ENCODE data around the gene ACSF2.

The ACSF2 gene

GRCh38 chr17:50479522-50480141 lies 53.6 kb downstream of the ACSF2 start:
- peak; percentile 80 for DNase-seq

GRCh38 chr17:50480142-50480764 lies 54.2 kb downstream of the ACSF2 start:
- no peak for DNase-seq

- DNase-seq, result no peak
Observed at GRCh38 chr17:50480854-50481490, 55.0 kb downstream of the ACSF2 start.

- DNase-seq, result no peak
Observed at GRCh38 chr17:50481648-50482047, 55.6 kb downstream of the ACSF2 start.

GRCh38 chr17:50482110-50482509 lies 56.1 kb downstream of the ACSF2 start:
- DNase-seq, result no peak

GRCh38 chr17:50482516-50482915 lies 56.5 kb downstream of the ACSF2 start:
- DNase-seq, result peak; percentile 62

- no peak for DNase-seq
Observed at GRCh38 chr17:50483266-50483665, 57.2 kb downstream of the ACSF2 start.

GRCh38 chr17:50484386-50485155 lies 58.6 kb downstream of the ACSF2 start:
- no peak for DNase-seq

GRCh38 chr17:50487213-50488096 lies 61.4 kb downstream of the ACSF2 start:
- DNase-seq, result no peak

- no peak for DNase-seq
Observed at GRCh38 chr17:50488880-50489279, 62.9 kb downstream of the ACSF2 start.

- DNase-seq, result no peak
Observed at GRCh38 chr17:50491505-50491904, 65.5 kb downstream of the ACSF2 start.

GRCh38 chr17:50492214-50492613 lies 66.2 kb downstream of the ACSF2 start:
- no peak for DNase-seq

GRCh38 chr17:50493744-50494143 lies 67.7 kb downstream of the ACSF2 start:
- DNase-seq, result no peak

- DNase-seq, result no peak
Observed at GRCh38 chr17:50495217-50495823, 69.3 kb downstream of the ACSF2 start.

GRCh38 chr17:50495918-50496317 lies 69.9 kb downstream of the ACSF2 start:
- DNase-seq, result no peak

GRCh38 chr17:50498021-50498874 lies 72.2 kb downstream of the ACSF2 start:
- no peak for DNase-seq

- no peak for DNase-seq
Observed at GRCh38 chr17:50499270-50499669, 73.3 kb downstream of the ACSF2 start.

- no peak for DNase-seq
Observed at GRCh38 chr17:50499721-50500120, 73.7 kb downstream of the ACSF2 start.

- DNase-seq, result no peak
Observed at GRCh38 chr17:50501054-50501453, 75.0 kb downstream of the ACSF2 start.

- no peak for DNase-seq
Observed at GRCh38 chr17:50502301-50502990, 76.4 kb downstream of the ACSF2 start.

All from NCI-H1105 (cell line).